Measurements from ENCODE around the gene VAMP5.
"Not testable (repeated sequence)": the region's sequence is repeated elsewhere in the genome, so short reads cannot be mapped to it uniquely, and the experiment has no call there.

VAMP5 gene

GRCh38 chr2:85550486-85550885, 33.7 kb upstream of the VAMP5 start:
- no peak for DNase-seq (ENCODE audit: low read depth in 2 of 2)

- peak; percentile 59 to 82 for DNase-seq (ENCODE audit: low read depth in 2 of 2)
Measured at GRCh38 chr2:85551698-85552678, 32.2 kb upstream of the VAMP5 start.

- DNase-seq (ENCODE audit: low read depth in 2 of 2), result no peak
Measured at GRCh38 chr2:85553184-85553583, 31.0 kb upstream of the VAMP5 start.

GRCh38 chr2:85554980-85555612, 29.1 kb upstream of the VAMP5 start:
- no peak for DNase-seq (ENCODE audit: low read depth in 2 of 2)

GRCh38 chr2:85557130-85557529, 27.1 kb upstream of the VAMP5 start:
- no peak for DNase-seq (ENCODE audit: low read depth in 2 of 2)

GRCh38 chr2:85558160-85558559, 26.1 kb upstream of the VAMP5 start:
- DNase-seq (ENCODE audit: low read depth in 2 of 2), result no peak

- not testable (repeated sequence) for DNase-seq (ENCODE audit: low read depth in 2 of 2)
Measured at GRCh38 chr2:85560403-85560726, 23.9 kb upstream of the VAMP5 start.

- DNase-seq (ENCODE audit: low read depth in 2 of 2), result peak in 1 of 2 donors; percentile 27
Measured at GRCh38 chr2:85560812-85561279, 23.4 kb upstream of the VAMP5 start.

- peak; percentile 89 to 93 for DNase-seq (ENCODE audit: low read depth in 2 of 2)
Measured at GRCh38 chr2:85561280-85562212, 22.7 kb upstream of the VAMP5 start, which contains the start of gene GGCX. TSS of gene GGCX (minus strand) at chr2:85561493. CDS start at chr2:85561428, 65 bp downstream.

- DNase-seq (ENCODE audit: low read depth in 2 of 2), result no peak
Measured at GRCh38 chr2:85564144-85564563, 20.1 kb upstream of the VAMP5 start.

GRCh38 chr2:85566265-85566664, 18.0 kb upstream of the VAMP5 start:
- DNase-seq (ENCODE audit: low read depth in 2 of 2), result no peak

GRCh38 chr2:85575739-85576138, 8.5 kb upstream of the VAMP5 start:
- no peak for DNase-seq (ENCODE audit: low read depth in 2 of 2)

- DNase-seq (ENCODE audit: low read depth in 2 of 2), result no peak
Measured at GRCh38 chr2:85577063-85577385, 7.2 kb upstream of the VAMP5 start.

GRCh38 chr2:85577386-85578242, 6.6 kb upstream of the VAMP5 start, which contains the start of gene VAMP8:
TSS of gene VAMP8 (plus strand) at chr2:85577586. CDS start at chr2:85577647, 61 bp downstream.
- peak in 1 of 2 donors; percentile 21 for DNase-seq (ENCODE audit: low read depth in 2 of 2)

GRCh38 chr2:85578243-85579180, 5.7 kb upstream of the VAMP5 start:
- DNase-seq (ENCODE audit: low read depth in 2 of 2), result no peak

GRCh38 chr2:85579266-85579935, 4.8 kb upstream of the VAMP5 start:
- DNase-seq (ENCODE audit: low read depth in 2 of 2), result no peak

- no peak for DNase-seq (ENCODE audit: low read depth in 2 of 2)
Measured at GRCh38 chr2:85580206-85580605, 4.0 kb upstream of the VAMP5 start.

- DNase-seq (ENCODE audit: low read depth in 2 of 2), result no peak
Measured at GRCh38 chr2:85582492-85582891, 1.7 kb upstream of the VAMP5 start.
